Measurements from ENCODE around the gene KRTAP5-2. TPM values are rescaled to one million over a fixed set of nuclear protein-coding genes. Genes with fewer than 3 reads are reported as not detected.

KRTAP5-2 gene
- total RNA-seq, 4 donors from 2014 or later: not detected

DNA sequence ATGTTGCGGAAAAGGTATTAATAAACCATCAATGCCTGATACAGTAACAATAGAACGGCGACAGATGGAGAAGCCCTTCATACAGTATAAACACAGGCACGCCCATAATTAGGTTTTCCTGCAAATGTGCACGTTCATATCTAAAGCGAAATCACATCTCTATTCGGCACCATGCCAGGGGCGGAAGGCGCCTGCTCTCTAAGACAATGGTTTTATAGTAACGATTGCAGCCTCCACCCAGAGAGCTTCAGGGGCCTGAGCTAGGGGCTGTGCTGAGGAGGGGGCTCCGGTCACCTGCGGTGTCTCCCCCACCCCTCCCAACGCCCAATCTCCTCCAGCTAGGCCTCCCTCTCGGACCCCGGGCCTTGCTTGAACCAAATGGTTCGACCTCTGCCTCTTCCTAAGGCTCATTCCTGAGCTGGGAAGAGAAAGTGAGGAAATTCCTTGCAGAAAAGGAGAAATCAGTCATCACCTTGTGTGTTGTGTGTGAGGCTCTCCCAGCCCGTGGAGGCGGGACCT lies 41.1 kb upstream of the KRTAP5-2 start:
- intact Hi-C loops (cut with DNase I): no loop called here

DNA sequence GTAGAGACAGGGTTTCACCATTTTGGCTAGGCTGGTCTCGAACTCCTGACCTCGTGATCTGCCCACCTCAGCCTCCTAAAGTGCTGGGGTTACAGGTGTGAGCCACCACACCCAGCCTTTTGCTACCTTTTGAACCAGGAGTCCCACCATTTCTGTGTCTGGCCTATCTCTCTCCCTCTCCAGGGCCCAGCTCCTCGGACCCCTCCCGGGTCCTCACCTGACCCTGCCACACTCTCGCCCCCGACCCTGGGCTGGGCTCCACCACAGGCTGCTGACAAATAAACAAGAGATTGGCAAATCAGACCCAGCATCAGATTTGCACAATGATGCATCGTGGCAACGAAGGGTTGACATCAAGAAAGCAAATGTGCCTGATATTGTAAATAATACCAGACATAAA lies 40.2 kb upstream of the KRTAP5-2 start:
- WGBS, 2 donors: 76 to 81% methylated on average over 3 to 8 of the region's 8 CpGs
- Histone ChIP-seq H3K9me3 (no peaks in the 10 kb centered on the region), H3K36me3 (no peaks in the 10 kb centered on the region), H3K27ac (no peak overlapping the region), H3K27me3 (peaks cover 0 to 87% (median 0%) of the 10 kb centered on the region in 4 donors), H3K4me1 (peaks cover 0 to 13% (median 0%) of the 10 kb centered on the region in 3 donors), H3K4me3 (no peak overlapping the region)
- no peak for TF ChIP-seq POLR2A (IDR thresholded peaks at IDR 0.05)
- TF ChIP-seq, protein P1, sequence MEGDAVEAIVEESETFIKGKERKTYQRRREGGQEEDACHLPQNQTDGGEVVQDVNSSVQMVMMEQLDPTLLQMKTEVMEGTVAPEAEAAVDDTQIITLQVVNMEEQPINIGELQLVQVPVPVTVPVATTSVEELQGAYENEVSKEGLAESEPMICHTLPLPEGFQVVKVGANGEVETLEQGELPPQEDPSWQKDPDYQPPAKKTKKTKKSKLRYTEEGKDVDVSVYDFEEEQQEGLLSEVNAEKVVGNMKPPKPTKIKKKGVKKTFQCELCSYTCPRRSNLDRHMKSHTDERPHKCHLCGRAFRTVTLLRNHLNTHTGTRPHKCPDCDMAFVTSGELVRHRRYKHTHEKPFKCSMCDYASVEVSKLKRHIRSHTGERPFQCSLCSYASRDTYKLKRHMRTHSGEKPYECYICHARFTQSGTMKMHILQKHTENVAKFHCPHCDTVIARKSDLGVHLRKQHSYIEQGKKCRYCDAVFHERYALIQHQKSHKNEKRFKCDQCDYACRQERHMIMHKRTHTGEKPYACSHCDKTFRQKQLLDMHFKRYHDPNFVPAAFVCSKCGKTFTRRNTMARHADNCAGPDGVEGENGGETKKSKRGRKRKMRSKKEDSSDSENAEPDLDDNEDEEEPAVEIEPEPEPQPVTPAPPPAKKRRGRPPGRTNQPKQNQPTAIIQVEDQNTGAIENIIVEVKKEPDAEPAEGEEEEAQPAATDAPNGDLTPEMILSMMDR (IDR thresholded peaks at IDR 0.05): no peak
- intact Hi-C loops (cut with DNase I): no loop called here
- DNase-seq: no peak

More for the DNA sequence above, 41.1 kb upstream of the KRTAP5-2 start:
- Histone ChIP-seq H3K4me3 (peak overlapping the region in 1 of 4 donors; percentile 10), H3K9me3 (no peaks in the 10 kb centered on the region), H3K36me3 (no peaks in the 10 kb centered on the region), H3K27me3 (peaks cover 0 to 84% (median 0%) of the 10 kb centered on the region in 4 donors), H3K4me1 (peaks cover 0 to 13% (median 0%) of the 10 kb centered on the region in 3 donors), H3K27ac (no peak overlapping the region)
- WGBS, 2 donors: 20 to 37% methylated on average over 12 to 18 of the region's 18 CpGs
- DNase-seq: no peak
- TF ChIP-seq, protein P1 (IDR thresholded peaks at IDR 0.05): no peak
- no peak for TF ChIP-seq POLR2A (IDR thresholded peaks at IDR 0.05)

DNA sequence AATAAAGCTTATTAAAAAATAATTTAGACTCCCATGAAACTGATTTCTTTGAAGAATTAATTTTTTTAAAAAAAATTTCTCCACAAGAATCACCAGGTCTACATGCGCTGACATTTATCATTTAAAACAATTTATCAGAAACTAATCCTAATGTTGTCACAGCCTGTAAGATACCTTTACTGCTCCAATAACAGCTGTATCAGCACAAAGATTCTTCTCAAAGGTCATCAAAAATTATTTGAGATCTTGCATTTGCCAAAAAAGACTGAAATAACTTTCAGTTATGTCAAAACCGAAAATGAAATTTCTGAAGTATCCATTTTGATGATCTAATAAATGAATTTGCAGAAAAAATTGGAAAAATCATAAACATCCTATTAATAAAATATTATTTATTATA lies 39.5 kb upstream of the KRTAP5-2 start:
- H3K4me3 ChIP-seq: no peak overlapping the region
- TF ChIP-seq, protein P1 (IDR thresholded peaks at IDR 0.05): no peak
- TF ChIP-seq POLR2A (IDR thresholded peaks at IDR 0.05): no peak
- WGBS, 2 donors: 76 to 93% methylated on average over 2 of the region's 2 CpGs
- no peaks in the 10 kb centered on the region for H3K36me3 ChIP-seq
- no peak overlapping the region for H3K27ac ChIP-seq
- no peak for DNase-seq
- intact Hi-C loops (cut with DNase I): no loop called here
- H3K9me3 ChIP-seq: no peaks in the 10 kb centered on the region
- peaks cover 0 to 84% (median 0%) of the 10 kb centered on the region in 4 donors for H3K27me3 ChIP-seq
- peaks cover 0 to 13% (median 0%) of the 10 kb centered on the region in 3 donors for H3K4me1 ChIP-seq

DNA sequence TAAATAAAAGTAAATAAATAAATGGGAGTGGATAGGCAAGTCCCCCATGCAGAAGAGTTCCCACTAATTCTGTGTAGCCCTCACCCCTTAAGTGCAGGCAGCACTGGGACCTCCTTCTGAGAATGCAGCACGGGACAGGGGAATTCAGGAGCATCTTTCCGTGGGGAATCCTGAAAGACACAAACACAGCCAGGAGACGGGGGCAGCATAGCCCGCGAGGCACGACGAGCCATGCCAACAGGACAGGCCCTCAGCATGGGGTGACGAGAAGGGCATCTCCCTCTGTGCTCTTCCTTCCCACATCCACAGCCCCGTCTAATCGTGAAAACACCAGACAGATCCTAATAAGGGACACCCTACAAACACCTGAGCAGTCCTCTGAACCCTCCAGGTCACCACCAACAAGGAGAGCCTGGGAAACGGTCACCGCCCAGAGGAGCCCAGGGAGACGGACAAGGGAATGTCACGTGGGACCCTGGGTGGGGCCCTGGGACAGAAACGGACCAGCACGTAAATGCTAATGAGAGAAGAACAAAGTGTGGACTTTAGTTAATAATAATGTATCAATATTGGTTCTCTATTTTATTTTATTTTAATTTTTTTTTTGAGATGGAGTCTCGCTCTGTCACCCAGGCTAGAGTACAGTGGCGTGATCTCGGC lies 38.3 kb upstream of the KRTAP5-2 start:
- no peak overlapping the region for H3K4me3 ChIP-seq
- intact Hi-C loops (cut with DNase I): no loop called here
- H3K36me3 ChIP-seq: no peaks in the 10 kb centered on the region
- peaks cover 0 to 90% (median 0%) of the 10 kb centered on the region in 4 donors for H3K27me3 ChIP-seq
- 83 to 85% methylated on average over 17 to 18 of the region's 19 CpGs for WGBS, 2 donors
- TF ChIP-seq, protein P1 (IDR thresholded peaks at IDR 0.05): no peak
- TF ChIP-seq POLR2A (IDR thresholded peaks at IDR 0.05): no peak
- H3K27ac ChIP-seq: no peak overlapping the region
- DNase-seq: no peak
- H3K9me3 ChIP-seq: no peaks in the 10 kb centered on the region
- H3K4me1 ChIP-seq: peaks cover 0 to 13% (median 0%) of the 10 kb centered on the region in 3 donors

DNA sequence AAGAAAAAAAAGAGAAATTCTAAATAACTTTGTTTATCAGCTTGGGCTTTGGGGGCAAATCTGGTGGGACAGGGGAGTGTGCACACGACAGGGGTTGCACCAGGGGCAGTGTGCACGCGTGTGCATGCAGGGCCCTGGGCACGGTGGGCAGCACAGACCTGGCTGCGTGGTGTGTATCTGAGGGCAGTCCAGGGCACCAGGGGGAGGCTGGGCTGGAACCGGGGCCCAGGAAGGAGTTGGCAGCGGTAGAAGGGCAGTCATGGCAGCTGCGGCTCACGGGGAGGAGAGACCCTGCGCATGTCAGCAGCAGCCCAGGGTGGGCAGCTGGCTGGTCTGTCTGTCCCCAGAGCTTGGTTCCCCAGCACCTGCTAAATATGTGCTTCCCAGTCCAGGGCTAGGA lies 35.8 kb upstream of the KRTAP5-2 start:
- intact Hi-C loops (cut with DNase I): no loop called here
- Histone ChIP-seq H3K27me3 (peaks cover 0 to 89% (median 0%) of the 10 kb centered on the region in 4 donors), H3K4me3 (no peak overlapping the region), H3K4me1 (peaks cover 0 to 3% (median 1%) of the 10 kb centered on the region in 3 donors), H3K9me3 (no peaks in the 10 kb centered on the region), H3K27ac (no peak overlapping the region), H3K36me3 (no peaks in the 10 kb centered on the region)
- 79 to 86% methylated on average over 10 of the region's 10 CpGs for WGBS, 2 donors
- DNase-seq: no peak
- TF ChIP-seq, protein P1 (IDR thresholded peaks at IDR 0.05): no peak
- no peak for TF ChIP-seq POLR2A (IDR thresholded peaks at IDR 0.05)
